PC-9 (cell line): ENCODE data around the gene EFS. TPM values are rescaled to one million over a fixed set of nuclear protein-coding genes. Genes with fewer than 3 reads are reported as not detected.

Experiments
- BruUV-seq: library from RNA; stranded (reverse); fragments of 400-500 nt; replicated peaks from 2 replicates; lab custom pipeline; 2021; lab: Mats Ljungman, UMichigan
- CTCF ChIA-PET: fragments of 300-600 bp; sonication (Branson Sonifier 250); formaldehyde crosslinking; loops from one replicate; lab custom pipeline; 2022; ENCODE audit warnings: antibody characterized with exemption; lab: Charles Lee
- POLR2A ChIA-PET: fragments of 300-600 bp; sonication (Branson Sonifier 250); formaldehyde crosslinking; loops from one replicate; lab custom pipeline; 2022; ENCODE audit warnings: antibody characterized with exemption; ENCODE audit not compliant: unreplicated experiment; lab: Charles Lee
- DNase-seq, 2 experiments: peaks; one replicate each; pipeline versions ENCODE4 v3.0.0 to v3.0.0-alpha.2; 2015 to 2022; ENCODE audit warnings: mixed read lengths in 1 of 2
- H2AFZ ChIP-seq: fragments of 200-600 bp; sonication (generic); 2 replicates; pipeline ENCODE4 v1.8.1; 2017; ENCODE audit warnings: antibody characterized with exemption
- H3F3A ChIP-seq: fragments of 200-600 bp; sonication (generic); 2 replicates; pipeline ENCODE4 v1.8.1; 2017; ENCODE audit warnings: antibody characterized with exemption, mild to moderate bottlenecking, low read depth; ENCODE audit not compliant: insufficient read depth
- H3K27ac ChIP-seq: fragments of 200-600 bp; sonication (generic); 2 replicates; pipeline ENCODE4 v1.6.1; 2016; ENCODE audit warnings: mixed run types
- H3K27me3 ChIP-seq: fragments of 200-600 bp; sonication (generic); 2 replicates; pipeline ENCODE4 v1.6.1; 2016; ENCODE audit warnings: low read depth, mixed run types; ENCODE audit not compliant: insufficient read depth
- H3K36me3 ChIP-seq: fragments of 200-600 bp; sonication (generic); 2 replicates; pipeline ENCODE4 v1.6.1; 2016; ENCODE audit warnings: low read depth, mixed run types
- H3K4me1 ChIP-seq: fragments of 200-600 bp; sonication (generic); replicated peaks from 2 replicates; pipeline ENCODE4 v1.6.1; 2016; ENCODE audit warnings: mixed run types; ENCODE audit not compliant: insufficient read depth
- H3K4me2 ChIP-seq: fragments of 200-600 bp; sonication (generic); 2 replicates; pipeline ENCODE4 v1.6.1; 2017; ENCODE audit warnings: mixed run types
- H3K4me3 ChIP-seq: fragments of 200-600 bp; sonication (generic); 2 replicates; pipeline ENCODE4 v1.6.1; 2016; ENCODE audit warnings: mixed run types
- H3K79me2 ChIP-seq: fragments of 200-600 bp; sonication (generic); 2 replicates; pipeline ENCODE4 v1.6.1; 2017; ENCODE audit warnings: low read depth, mixed run types
- H3K9me2 ChIP-seq: fragments of 200-600 bp; sonication (generic); 2 replicates; pipeline ENCODE4 v1.8.1; 2017; ENCODE audit warnings: mild to moderate bottlenecking; ENCODE audit not compliant: insufficient read depth
- H3K9me3 ChIP-seq: fragments of 200-600 bp; sonication (generic); 2 replicates; pipeline ENCODE4 v1.8.1; 2016; ENCODE audit warnings: low read depth; ENCODE audit not compliant: insufficient read depth
- H4K20me1 ChIP-seq: fragments of 200-600 bp; sonication (generic); 2 replicates; pipeline ENCODE4 v1.8.1; 2017; ENCODE audit not compliant: insufficient read depth
- CTCF ChIP-seq: fragments of 200-600 bp; sonication (generic); conservative IDR thresholded peaks from 2 replicates; pipeline ENCODE4 v1.6.1; 2017; ENCODE audit warnings: mixed run types, antibody characterized with exemption, mild to moderate bottlenecking, moderate library complexity
- EZH2 ChIP-seq: fragments of 200-600 bp; sonication (generic); IDR thresholded peaks from 2 replicates; pipeline ENCODE4 v1.8.0; 2017; ENCODE audit warnings: antibody characterized with exemption, low read depth
- intact Hi-C: fragments of 100-400 bp; cut with micrococcal nuclease; formaldehyde crosslinking; loops from one replicate; pipeline ENCODE4 v1.10.0; 2022; ENCODE audit not compliant: unreplicated experiment
- total RNA-seq: library from RNA; stranded (reverse); gene quantifications from 2 replicates; pipeline ENCODE4 v1.2.3, GENCODE V29; 2021

EFS gene
- total RNA-seq, 1 experiment from 2014 or later, result not detected

- Histone ChIP-seq H3K79me2 (no peaks in the 10 kb centered on the region), H3K4me3 (no peak overlapping the region), H3F3A (no peaks in the 10 kb centered on the region), H4K20me1 (no peaks in the 10 kb centered on the region), H3K4me2 (no peak overlapping the region), H3K27ac (no peak overlapping the region), H3K27me3 (peaks cover 90% of the 10 kb centered on the region), H3K4me1 (no peaks in the 10 kb centered on the region), H3K9me3 (no peaks in the 10 kb centered on the region), H3K9me2 (no peaks in the 10 kb centered on the region), H2AFZ (no peak overlapping the region), H3K36me3 (no peaks in the 10 kb centered on the region)
- POLR2A ChIA-PET, result no interaction called here
- no TSS peak for BruUV-seq
- TF ChIP-seq CTCF (no peak), EZH2 (no peak)
- CTCF ChIA-PET, result no interaction called here
- intact Hi-C loops, result no loop called here
- no peak for DNase-seq
Observed at GRCh38 chr14:23398348-23398747, 33.4 kb upstream of the EFS start.

- Histone ChIP-seq H3F3A (no peaks in the 10 kb centered on the region), H3K4me3 (no peak overlapping the region), H3K9me3 (no peaks in the 10 kb centered on the region), H3K9me2 (no peaks in the 10 kb centered on the region), H3K4me2 (no peak overlapping the region), H3K36me3 (no peaks in the 10 kb centered on the region), H3K27me3 (peaks cover 93% of the 10 kb centered on the region), H2AFZ (no peak overlapping the region), H4K20me1 (no peaks in the 10 kb centered on the region), H3K79me2 (no peaks in the 10 kb centered on the region), H3K4me1 (no peaks in the 10 kb centered on the region), H3K27ac (no peak overlapping the region)
- BruUV-seq, result no TSS peak
- TF ChIP-seq CTCF (no peak), EZH2 (no peak)
- no peak for DNase-seq
- ChIA-PET CTCF (no interaction called here), POLR2A (no interaction called here)
- intact Hi-C loops, result no loop called here
Observed at GRCh38 chr14:23396781-23397407, 31.9 kb upstream of the EFS start.

GRCh38 chr14:23396126-23396525 lies 31.2 kb upstream of the EFS start:
- Histone ChIP-seq H3K9me2 (no peaks in the 10 kb centered on the region), H3F3A (no peaks in the 10 kb centered on the region), H3K27me3 (peaks cover 93% of the 10 kb centered on the region), H3K4me1 (no peaks in the 10 kb centered on the region), H3K4me2 (no peak overlapping the region), H4K20me1 (no peaks in the 10 kb centered on the region), H3K9me3 (no peaks in the 10 kb centered on the region), H3K4me3 (no peak overlapping the region), H3K36me3 (no peaks in the 10 kb centered on the region), H2AFZ (no peak overlapping the region), H3K27ac (no peak overlapping the region), H3K79me2 (no peaks in the 10 kb centered on the region)
- ChIA-PET CTCF (no interaction called here), POLR2A (no interaction called here)
- no TSS peak for BruUV-seq
- no peak for DNase-seq
- TF ChIP-seq EZH2 (no peak), CTCF (no peak)
- intact Hi-C loops, result no loop called here
